ENCODE data around the gene HOXA9. TPM values are rescaled to one million over a fixed set of nuclear protein-coding genes. Genes with fewer than 3 reads are reported as not detected.

Gene HOXA9
- total and polyA plus RNA-seq, 2 of the 8 experiments (the other 6 are each of a cell fraction or from before 2014, with no cell fraction given), result not detected

- TF ChIP-seq CTCF (IDR thresholded peaks at IDR 0.05; ENCODE audit: control extremely low read depth in 1 of 3, insufficient read depth in 1 of 3, low read depth in 1 of 3, low read length in 3 of 3) (no peak), FOSL1 (IDR thresholded peaks at IDR 0.05; ENCODE audit: insufficient read depth, low read depth, low read length) (no peak), ATF3 (IDR thresholded peaks at IDR 0.05; ENCODE audit: insufficient read depth, low read depth, low read length) (no peak), YY1 (IDR thresholded peaks at IDR 0.05; ENCODE audit: low read depth, low read length) (no peak)
These were observed 1.3 kb downstream of the HOXA9 start (continued) for GRCh38 chr7:27164045-27164366.

All from H1 (cell line).